GM23248 (cell line): ENCODE measurements around the gene SLC33A1. TPM values are rescaled to one million over a fixed set of nuclear protein-coding genes. Genes with fewer than 3 reads are reported as not detected.
"Not testable (repeated sequence)": the region's sequence is repeated elsewhere in the genome, so short reads cannot be mapped to it uniquely, and the experiment has no call there.

Experiments
- DNase-seq: peaks from one replicate; pipeline ENCODE4 v3.0.0-alpha.2; 2015
- H2AFZ ChIP-seq: fragments of 200-600 bp; sonication (generic); 2 replicates; pipeline ENCODE4 v1.6.1; 2016; ENCODE audit warnings: antibody characterized with exemption
- H3F3A ChIP-seq: fragments of 200-600 bp; sonication (generic); 2 replicates; pipeline ENCODE4 v1.6.1; 2016; ENCODE audit warnings: mild to moderate bottlenecking, antibody characterized with exemption, mixed run types; ENCODE audit not compliant: insufficient read depth
- H3K27ac ChIP-seq: fragments of 200-600 bp; sonication (generic); 2 replicates; pipeline ENCODE4 v1.5.1; 2016; ENCODE audit warnings: mild to moderate bottlenecking
- H3K27me3 ChIP-seq: fragments of 200-600 bp; sonication (generic); replicated peaks from 2 replicates; pipeline ENCODE4 v1.6.1; 2016; ENCODE audit warnings: mild to moderate bottlenecking; ENCODE audit not compliant: insufficient read depth
- H3K36me3 ChIP-seq: fragments of 200-600 bp; sonication (generic); 2 replicates; pipeline ENCODE4 v1.6.1; 2016; ENCODE audit warnings: low read depth, mild to moderate bottlenecking
- H3K4me1 ChIP-seq: fragments of 200-600 bp; sonication (generic); 2 replicates; pipeline ENCODE4 v1.6.1; 2016; ENCODE audit warnings: mild to moderate bottlenecking; ENCODE audit not compliant: insufficient read depth
- H3K4me2 ChIP-seq: fragments of 200-600 bp; sonication (generic); one replicate; pipeline ENCODE4 v1.6.1; 2016; ENCODE audit warnings: mild to moderate bottlenecking; ENCODE audit not compliant: unreplicated experiment
- H3K4me3 ChIP-seq: fragments of 200-600 bp; sonication (generic); 2 replicates; pipeline ENCODE4 v1.5.1; 2016; ENCODE audit warnings: mild to moderate bottlenecking
- H3K79me2 ChIP-seq: fragments of 200-600 bp; sonication (generic); 2 replicates; pipeline ENCODE4 v1.6.1; 2016; ENCODE audit warnings: mild to moderate bottlenecking; ENCODE audit not compliant: insufficient read depth
- H3K9ac ChIP-seq: fragments of 200-600 bp; sonication (generic); 2 replicates; pipeline ENCODE4 v1.6.1; 2016; ENCODE audit warnings: mild to moderate bottlenecking
- H3K9me2 ChIP-seq: fragments of 200-600 bp; sonication (generic); 2 replicates; pipeline ENCODE4 v1.6.1; 2016; ENCODE audit warnings: mixed run types, mild to moderate bottlenecking, moderate library complexity; ENCODE audit not compliant: insufficient read depth
- H3K9me3 ChIP-seq: fragments of 200-600 bp; sonication (generic); one replicate; pipeline ENCODE4 v1.6.1; 2017; ENCODE audit warnings: low read depth
- H4K20me1 ChIP-seq: fragments of 200-600 bp; sonication (generic); 2 replicates; pipeline ENCODE4 v1.6.0; 2016; ENCODE audit not compliant: insufficient read depth
- EZH2 ChIP-seq: fragments of 200-600 bp; sonication (generic); IDR thresholded peaks from 2 replicates; pipeline ENCODE4 v1.6.1; 2018; ENCODE audit warnings: antibody characterized with exemption, mild to moderate bottlenecking; ENCODE audit not compliant: insufficient read depth, poor library complexity, severe bottlenecking
- EZH2phosphoT487 ChIP-seq: fragments of 200-600 bp; sonication (generic); IDR thresholded peaks from 2 replicates; pipeline ENCODE4 v1.6.1; 2018; ENCODE audit warnings: antibody characterized with exemption, moderate library complexity, mild to moderate bottlenecking, low read depth; ENCODE audit not compliant: insufficient read depth
- WGBS, 2 experiments: methylation state at CpG; one replicate each; pipeline ENCODE4 v1.1.6; 2015 to 2017; ENCODE audit warnings: low lambda C conversion rate in 2 of 2, low coverage in 1 of 2; ENCODE audit errors: missing lambda C conversion rate in 2 of 2; 5-methylcytosine and 5-hydroxymethylcytosine counted together
- in situ Hi-C: fragments of 300-500 bp; cut with MboI; formaldehyde crosslinking; loops from 2 replicates; pipeline ENCODE4 v1.15.0; 2020
- polyA plus RNA-seq: library from polyadenylated mRNA; unstranded; fragments of >200 nt; fragmentation: Nextera tagmentation; extraction: Ambion mirVana; gene quantifications from 2 replicates; pipeline ENCODE4 v1.2.1, GENCODE V29; 2016
- total RNA-seq: library from RNA; depleted of rRNA; stranded (reverse); fragments of >200 nt; shearing (Covaris generic); gene quantifications from 2 replicates; pipeline ENCODE4 v1.2.3, GENCODE V29; 2014

The SLC33A1 gene
- total and polyA plus RNA-seq, 2 experiments from 2014 or later = 23.3 to 43.8 TPM

- Histone ChIP-seq H3K4me3 (no peak overlapping the region), H3K4me1 (no peaks in the 10 kb centered on the region), H4K20me1 (no peaks in the 10 kb centered on the region), H3K9me2 (no peaks in the 10 kb centered on the region), H3K9me3 (no peaks in the 10 kb centered on the region), H3K4me2 (no peak overlapping the region), H3K27ac (no peak overlapping the region), H3F3A (no peaks in the 10 kb centered on the region), H3K27me3 (no peaks in the 10 kb centered on the region), H3K79me2 (no peaks in the 10 kb centered on the region), H3K36me3 (no peaks in the 10 kb centered on the region), H3K9ac (no peak overlapping the region), H2AFZ (no peak overlapping the region)
- in situ Hi-C loops = no loop called here
- DNase-seq = no peak
- TF ChIP-seq EZH2 (no peak), EZH2phosphoT487 (no peak)
Measured at GRCh38 chr3:155815030-155815545, 39.1 kb downstream of the SLC33A1 start.

GRCh38 chr3:155813224-155813623 lies 41.0 kb downstream of the SLC33A1 start:
- in situ Hi-C loops = not testable (repeated sequence)

GRCh38 chr3:155809181-155809580 lies 45.0 kb downstream of the SLC33A1 start:
- in situ Hi-C loops = no loop called here
- Histone ChIP-seq H3K36me3 (no peaks in the 10 kb centered on the region), H3K27ac (peak overlapping the region; percentile 41)

More at GRCh38 chr3:155813224-155813623, 41.0 kb downstream of the SLC33A1 start:
- not testable (repeated sequence) for H3K27me3 ChIP-seq, H4K20me1 ChIP-seq, H3K4me2 ChIP-seq, H3K9me2 ChIP-seq, DNase-seq, H3K79me2 ChIP-seq, H3K27ac ChIP-seq, H3K36me3 ChIP-seq, H3K9ac ChIP-seq, H2AFZ ChIP-seq, H3K9me3 ChIP-seq, H3K4me3 ChIP-seq
- Histone ChIP-seq H3K4me1 (peaks cover 16% of the 10 kb centered on the region), H3F3A (peaks cover 17% of the 10 kb centered on the region)

GRCh38 chr3:155807823-155808222 lies 46.4 kb downstream of the SLC33A1 start:
- H3K4me1 ChIP-seq = peaks cover 24% of the 10 kb centered on the region
- DNase-seq = peak; percentile 42
- no peaks in the 10 kb centered on the region for H3K27me3 ChIP-seq

More at GRCh38 chr3:155809181-155809580, 45.0 kb downstream of the SLC33A1 start:
- no peaks in the 10 kb centered on the region for H3K79me2 ChIP-seq
- peaks cover 24% of the 10 kb centered on the region for H3K4me1 ChIP-seq
- peak; percentile 76 for DNase-seq
- H3F3A ChIP-seq = peaks cover 25% of the 10 kb centered on the region
- TF ChIP-seq EZH2 (no peak), EZH2phosphoT487 (no peak)
- H3K9me3 ChIP-seq = no peaks in the 10 kb centered on the region
- H3K4me2 ChIP-seq = peak overlapping the region; percentile 12
- H3K27me3 ChIP-seq = no peaks in the 10 kb centered on the region
- no peak overlapping the region for H2AFZ ChIP-seq
- no peak overlapping the region for H3K9ac ChIP-seq
- H3K4me3 ChIP-seq = no peak overlapping the region
- no peaks in the 10 kb centered on the region for H3K9me2 ChIP-seq
- H4K20me1 ChIP-seq = no peaks in the 10 kb centered on the region

More at GRCh38 chr3:155807823-155808222, 46.4 kb downstream of the SLC33A1 start:
- no peaks in the 10 kb centered on the region for H3K79me2 ChIP-seq
- H3K9me2 ChIP-seq = no peaks in the 10 kb centered on the region
- no peak overlapping the region for H2AFZ ChIP-seq
- H3K27ac ChIP-seq = no peak overlapping the region
- WGBS, 2 experiments = 98 to 100% methylated on average over 2 of the region's 2 CpGs
- no peak overlapping the region for H3K9ac ChIP-seq
- TF ChIP-seq EZH2 = no peak
- TF ChIP-seq EZH2phosphoT487 = no peak
- no peaks in the 10 kb centered on the region for H3K9me3 ChIP-seq
- no peak overlapping the region for H3K4me2 ChIP-seq
- H3K4me3 ChIP-seq = no peak overlapping the region
- H3F3A ChIP-seq = peaks cover 25% of the 10 kb centered on the region
- H4K20me1 ChIP-seq = no peaks in the 10 kb centered on the region
- H3K36me3 ChIP-seq = no peaks in the 10 kb centered on the region
- in situ Hi-C loops = no loop called here
